NT2/D1 (cell line): ENCODE results near the gene OXLD1.

Source experiments
- DNase-seq: peaks from one replicate; pipeline ENCODE4 v3.0.0-alpha.2; 2011; ENCODE audit warnings: low read depth, low spot score
- H3K27me3 ChIP-seq: 2 replicates; pipeline ENCODE4 v1.6.0; 2011; ENCODE audit warnings: mild to moderate bottlenecking; ENCODE audit not compliant: insufficient read length, insufficient read depth
- H3K36me3 ChIP-seq: 2 replicates; pipeline ENCODE4 v1.6.1; 2011; ENCODE audit warnings: mild to moderate bottlenecking, low read length, mixed read lengths; ENCODE audit not compliant: insufficient read depth, insufficient read length
- H3K4me1 ChIP-seq: 2 replicates; pipeline ENCODE4 v1.5.1; 2011; ENCODE audit not compliant: insufficient read depth, insufficient read length
- H3K4me3 ChIP-seq: 2 replicates; pipeline ENCODE4 v1.5.1; 2011; ENCODE audit warnings: low read depth; ENCODE audit not compliant: insufficient read length
- H3K9ac ChIP-seq: 2 replicates; pipeline ENCODE4 v1.6.0; 2011; ENCODE audit warnings: low read depth; ENCODE audit not compliant: insufficient read length
- H3K9me3 ChIP-seq: 2 replicates; pipeline ENCODE4 v1.5.1; 2011; ENCODE audit warnings: mild to moderate bottlenecking, low read length; ENCODE audit not compliant: insufficient read depth
- SUZ12 ChIP-seq: IDR thresholded peaks from 2 replicates; pipeline ENCODE4 v1.6.1; 2011; ENCODE audit not compliant: insufficient read length, insufficient read depth; ENCODE audit errors: extremely low read depth
- YY1 ChIP-seq: IDR thresholded peaks from 2 replicates; pipeline ENCODE4 v1.6.1; 2011; ENCODE audit not compliant: insufficient read length, insufficient read depth
- ZNF274 ChIP-seq: IDR thresholded peaks from 2 replicates; pipeline ENCODE4 v1.6.1; 2011; ENCODE audit warnings: mild to moderate bottlenecking, low read depth, low read length

OXLD1 gene

DNA sequence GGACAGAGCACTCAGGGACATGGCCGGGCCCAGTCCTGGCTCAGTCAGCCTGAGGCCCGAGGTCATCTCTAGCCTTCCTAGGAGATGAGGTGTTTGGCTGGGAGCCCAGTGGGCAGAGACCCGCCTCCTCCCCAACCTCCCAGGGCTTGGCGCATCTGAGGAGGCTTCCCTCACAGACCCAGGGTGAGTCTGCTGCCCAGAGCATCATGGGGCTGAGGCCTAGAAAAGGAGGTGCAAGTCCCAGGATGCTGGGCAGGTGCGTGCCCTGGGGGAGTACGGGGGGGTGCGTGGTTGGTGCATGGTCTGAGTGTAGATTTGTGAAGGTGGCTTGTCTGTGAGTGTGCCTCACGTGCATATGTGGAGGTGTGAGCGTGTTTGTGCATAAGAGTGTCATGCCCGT lies 14.7 kb downstream of the OXLD1 start:
- DNase-seq: no peak
- H3K27me3 ChIP-seq: peaks cover 15% of the 10 kb centered on the region
- H3K9ac ChIP-seq: peak overlapping the region; percentile 6
- no peaks in the 10 kb centered on the region for H3K9me3 ChIP-seq
- no peaks in the 10 kb centered on the region for H3K36me3 ChIP-seq
- no peak overlapping the region for H3K4me3 ChIP-seq
- H3K4me1 ChIP-seq: peaks cover 47% of the 10 kb centered on the region
- TF ChIP-seq ZNF274 (no peak), SUZ12 (no peak), YY1 (no peak)

DNA sequence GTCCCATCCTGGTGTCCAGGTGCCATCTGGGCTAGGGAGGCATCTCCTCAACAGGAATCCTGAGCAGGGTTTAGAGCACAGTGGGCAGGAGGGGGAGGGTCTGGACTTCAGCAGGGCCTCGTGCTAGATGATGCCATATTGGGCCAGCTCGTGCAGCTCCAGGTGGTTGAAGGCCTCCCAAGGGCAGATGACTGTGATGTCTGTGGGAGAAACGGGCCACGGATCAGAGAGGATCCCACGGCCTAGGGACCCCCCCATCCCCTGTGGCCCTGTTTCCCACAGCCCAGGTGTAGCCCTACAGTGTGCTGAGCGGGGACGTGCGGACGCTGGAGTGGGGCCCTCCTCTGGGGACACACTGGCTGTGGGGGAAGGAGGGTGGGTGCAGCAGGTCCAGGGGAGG lies 15.5 kb downstream of the OXLD1 start:
- H3K4me1 ChIP-seq: peaks cover 41% of the 10 kb centered on the region
- DNase-seq: no peak
- peak overlapping the region; percentile 26 for H3K9ac ChIP-seq
- peaks cover 15% of the 10 kb centered on the region for H3K27me3 ChIP-seq
- no peaks in the 10 kb centered on the region for H3K36me3 ChIP-seq
- TF ChIP-seq YY1: no peak
- no peak for TF ChIP-seq ZNF274
- H3K9me3 ChIP-seq: no peaks in the 10 kb centered on the region
- H3K4me3 ChIP-seq: no peak overlapping the region

DNA sequence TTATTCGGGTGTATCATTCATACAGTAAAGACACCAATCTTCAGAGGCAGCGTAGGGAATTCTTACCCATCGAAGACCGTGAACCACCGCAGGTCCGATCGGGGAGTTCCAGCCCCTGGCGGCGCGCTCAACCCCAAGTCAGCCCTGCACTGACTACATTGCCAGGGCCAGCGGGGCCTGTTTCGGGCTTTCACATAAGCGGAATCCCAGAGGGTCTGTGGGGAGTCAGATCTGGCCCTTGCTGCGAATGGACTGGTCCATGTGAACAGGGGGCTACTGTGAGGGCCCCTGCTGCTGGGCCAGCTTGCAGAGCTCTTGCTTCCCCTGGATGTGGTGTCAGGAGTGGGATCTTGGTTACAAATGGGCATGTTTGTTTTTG lies 17.7 kb downstream of the OXLD1 start:
- Histone ChIP-seq H3K4me3 (peak overlapping the region; percentile 12), H3K27me3 (peaks cover 15% of the 10 kb centered on the region), H3K9me3 (no peaks in the 10 kb centered on the region), H3K9ac (peak overlapping the region; percentile 53), H3K36me3 (no peaks in the 10 kb centered on the region), H3K4me1 (peaks cover 33% of the 10 kb centered on the region)
- TF ChIP-seq SUZ12 (no peak), YY1 (no peak), ZNF274 (no peak)
- no peak for DNase-seq

DNA sequence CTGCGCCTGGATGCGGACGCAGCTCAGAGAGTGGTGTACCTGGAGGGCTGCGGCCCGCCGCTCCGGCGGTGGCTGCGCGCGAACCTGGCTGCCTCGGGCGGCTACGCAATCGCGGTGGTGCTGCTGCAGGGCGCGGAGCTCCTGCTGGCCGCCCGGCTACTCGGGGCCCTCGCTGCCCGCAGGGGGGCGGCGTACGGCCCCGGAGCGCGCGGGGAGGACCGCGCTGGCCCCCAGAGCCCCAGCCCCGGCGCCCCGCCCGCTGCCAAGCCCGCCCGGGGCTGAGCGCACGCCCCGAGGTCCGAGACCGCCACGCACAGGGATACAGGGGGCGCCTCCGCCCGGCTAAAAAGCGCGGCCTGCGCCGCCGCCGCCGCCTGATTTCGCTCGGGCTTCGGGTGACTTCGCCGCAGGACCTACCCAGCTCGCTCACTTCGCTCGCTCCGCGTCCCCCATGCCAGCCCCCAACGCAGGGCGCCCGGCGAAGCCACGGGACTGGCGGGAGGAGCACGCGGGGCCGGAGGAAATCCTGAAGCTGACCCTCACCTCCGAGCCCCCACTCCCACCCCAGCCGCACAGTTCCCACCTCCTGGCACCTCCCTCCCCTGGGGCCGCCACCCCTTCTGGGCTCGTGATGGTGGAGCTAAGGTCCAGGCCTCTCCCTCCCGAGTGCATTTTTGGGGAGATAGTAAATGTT lies 18.2 kb downstream of the OXLD1 start:
- peak overlapping the region; percentile 53 for H3K9ac ChIP-seq
- no peaks in the 10 kb centered on the region for H3K9me3 ChIP-seq
- H3K4me3 ChIP-seq: peak overlapping the region; percentile 27
- peaks cover 31% of the 10 kb centered on the region for H3K4me1 ChIP-seq
- DNase-seq: no peak
- TF ChIP-seq SUZ12 (no peak), YY1 (no peak), ZNF274 (no peak)
- H3K36me3 ChIP-seq: no peaks in the 10 kb centered on the region
- peaks cover 15% of the 10 kb centered on the region for H3K27me3 ChIP-seq

DNA sequence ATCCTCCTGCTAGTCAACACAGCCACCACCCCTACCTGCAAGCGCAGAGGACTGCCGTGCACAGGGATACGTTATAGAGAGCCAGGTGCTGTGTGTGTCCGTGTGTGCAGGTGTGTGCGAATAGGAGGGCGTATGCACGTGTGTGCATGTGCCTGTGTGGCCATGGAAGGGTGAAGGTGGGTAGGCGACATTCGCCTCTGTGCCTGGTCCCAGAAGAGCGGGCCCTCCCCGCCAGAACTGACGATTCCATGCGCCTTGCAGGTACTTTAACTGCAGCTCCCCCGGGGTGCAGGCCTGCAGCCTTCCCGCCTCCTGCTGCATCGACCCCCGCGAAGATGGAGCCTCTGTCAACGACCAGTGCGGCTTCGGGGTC lies 18.8 kb downstream of the OXLD1 start:
- Histone ChIP-seq H3K4me3 (peak overlapping the region; percentile 27), H3K36me3 (no peaks in the 10 kb centered on the region), H3K9ac (peak overlapping the region; percentile 53), H3K9me3 (no peaks in the 10 kb centered on the region), H3K27me3 (peaks cover 15% of the 10 kb centered on the region), H3K4me1 (peaks cover 30% of the 10 kb centered on the region)
- no peak for DNase-seq
- TF ChIP-seq YY1: no peak

DNA sequence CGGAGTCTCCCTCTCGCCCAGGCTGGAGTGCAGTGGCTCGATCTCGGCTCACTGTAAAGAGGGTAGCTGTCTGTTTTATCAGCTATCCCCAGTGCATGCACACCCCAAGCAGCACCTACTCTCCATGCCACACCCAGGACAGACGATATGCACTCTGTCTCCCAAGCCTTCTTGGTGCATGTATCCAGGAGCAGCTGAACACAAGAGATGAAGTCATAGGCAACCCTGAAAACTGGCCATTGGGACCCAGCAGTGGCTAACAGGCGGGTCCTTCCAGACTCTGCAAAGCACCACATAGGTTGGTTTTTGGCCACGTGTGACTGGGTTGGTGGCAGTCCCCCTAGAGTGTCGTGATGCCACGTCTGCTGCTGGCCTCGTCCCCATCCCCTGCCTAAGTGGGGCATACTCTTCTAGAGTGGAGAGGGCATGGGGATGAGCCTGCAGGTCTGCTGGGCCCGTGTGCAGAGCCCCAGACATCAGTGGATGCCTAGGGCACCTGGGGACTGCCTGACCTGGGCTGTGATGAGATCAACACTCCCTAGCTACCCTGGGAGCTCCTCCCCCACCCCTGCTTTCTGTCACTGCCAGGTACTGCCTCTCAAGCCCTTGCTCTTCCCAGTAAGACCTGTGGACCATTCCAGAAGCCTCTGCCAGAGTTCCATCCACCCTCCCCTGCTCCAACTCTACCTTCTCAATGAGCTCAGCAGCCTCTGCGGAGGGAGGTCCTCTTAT lies 19.4 kb downstream of the OXLD1 start:
- Histone ChIP-seq H3K9me3 (no peaks in the 10 kb centered on the region), H3K36me3 (no peaks in the 10 kb centered on the region), H3K4me3 (no peak overlapping the region), H3K9ac (peak overlapping the region; percentile 53), H3K4me1 (peaks cover 35% of the 10 kb centered on the region), H3K27me3 (peaks cover 15% of the 10 kb centered on the region)
- TF ChIP-seq SUZ12 (no peak), YY1 (no peak), ZNF274 (no peak)
- DNase-seq: no peak

DNA sequence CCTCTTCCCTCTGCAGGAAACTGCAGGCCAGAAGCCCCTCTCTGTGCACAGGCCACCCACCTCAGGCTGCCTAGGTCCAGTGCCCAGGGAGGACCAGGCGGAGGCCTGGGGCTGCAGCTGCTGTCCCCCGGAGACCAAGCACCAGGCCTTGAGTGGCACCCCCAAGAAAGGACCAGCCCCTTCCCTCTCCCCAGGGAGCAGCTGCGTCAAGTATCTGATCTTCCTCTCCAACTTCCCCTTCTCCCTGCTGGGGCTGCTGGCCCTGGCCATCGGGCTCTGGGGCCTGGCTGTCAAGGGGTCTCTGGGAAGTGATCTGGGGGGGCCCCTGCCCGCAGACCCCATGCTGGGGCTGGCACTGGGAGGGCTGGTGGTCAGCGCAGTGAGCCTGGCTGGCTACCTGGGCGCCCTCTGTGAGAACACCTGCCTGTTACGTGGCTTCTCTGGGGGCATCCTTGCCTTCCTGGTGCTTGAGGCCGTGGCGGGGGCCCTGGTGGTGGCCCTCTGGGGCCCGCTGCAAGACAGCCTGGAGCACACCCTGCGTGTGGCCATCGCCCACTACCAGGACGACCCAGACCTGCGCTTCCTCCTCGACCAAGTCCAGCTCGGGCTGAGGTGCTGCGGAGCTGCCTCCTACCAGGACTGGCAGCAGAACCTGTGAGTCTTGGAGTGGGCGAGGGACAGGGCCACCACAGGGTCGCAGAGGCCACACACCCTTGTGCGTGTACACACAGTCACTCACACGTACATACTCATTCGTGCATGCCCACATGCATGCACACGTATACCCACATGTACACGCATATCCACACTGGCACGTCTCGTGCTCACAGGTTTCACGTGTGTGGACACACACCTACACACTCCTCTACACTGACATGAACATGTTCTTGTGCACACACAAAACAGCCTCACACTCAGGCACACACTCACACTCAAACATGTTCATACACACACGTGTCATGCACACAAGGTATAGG lies 21.1 kb downstream of the OXLD1 start:
- Histone ChIP-seq H3K4me1 (peaks cover 20% of the 10 kb centered on the region), H3K4me3 (no peak overlapping the region), H3K9me3 (no peaks in the 10 kb centered on the region), H3K9ac (no peak overlapping the region), H3K36me3 (no peaks in the 10 kb centered on the region), H3K27me3 (peaks cover 15% of the 10 kb centered on the region)
- TF ChIP-seq YY1 (no peak), SUZ12 (no peak), ZNF274 (no peak)
- no peak for DNase-seq
